ENCODE results near the gene SIKE1.
"Not testable (repeated sequence)": the region's sequence is repeated elsewhere in the genome, so short reads cannot be mapped to it uniquely, and the experiment has no call there.

SIKE1 gene

GRCh38 chr1:114780344-114781226, at the start of gene SIKE1:
Gene SIKE1 (minus strand): TSS chr1:114780685. CDS start chr1:114780607, 78 bp downstream.
- peak; percentile 95 for DNase-seq (ENCODE audit: low read depth)

GRCh38 chr1:114830075-114830474, 49.6 kb upstream of the SIKE1 start:
- not testable (repeated sequence) for DNase-seq (ENCODE audit: low read depth)

GRCh38 chr1:114828251-114828650, 47.8 kb upstream of the SIKE1 start:
- DNase-seq (ENCODE audit: low read depth), result peak; percentile 61

DNA sequence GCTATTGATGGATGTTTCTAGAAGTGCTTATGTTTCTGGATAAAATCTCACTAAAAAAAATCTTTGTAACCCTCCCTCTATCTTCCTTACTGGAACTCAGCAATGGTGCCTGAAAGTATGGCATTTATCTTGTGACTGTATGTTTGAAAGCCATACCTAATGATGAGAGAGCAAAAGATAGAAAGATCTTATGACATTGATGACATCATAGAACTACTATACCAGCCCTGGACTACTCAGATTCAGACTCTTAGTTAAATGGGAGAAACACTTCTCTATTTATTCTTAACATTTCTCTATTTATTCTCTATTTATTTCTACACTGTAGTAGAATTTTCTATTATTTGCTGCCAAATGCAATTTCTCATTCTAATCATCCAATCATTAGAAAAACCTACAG, 41.5 kb upstream of the SIKE1 start:
- DNase-seq (ENCODE audit: low read depth), result no peak

GRCh38 chr1:114820392-114820791, 39.9 kb upstream of the SIKE1 start:
- no peak for DNase-seq (ENCODE audit: low read depth)

GRCh38 chr1:114819869-114820268, 39.4 kb upstream of the SIKE1 start:
- DNase-seq (ENCODE audit: low read depth), result no peak

GRCh38 chr1:114804449-114804848, 24.0 kb upstream of the SIKE1 start:
- not testable (repeated sequence) for DNase-seq (ENCODE audit: low read depth)

DNA sequence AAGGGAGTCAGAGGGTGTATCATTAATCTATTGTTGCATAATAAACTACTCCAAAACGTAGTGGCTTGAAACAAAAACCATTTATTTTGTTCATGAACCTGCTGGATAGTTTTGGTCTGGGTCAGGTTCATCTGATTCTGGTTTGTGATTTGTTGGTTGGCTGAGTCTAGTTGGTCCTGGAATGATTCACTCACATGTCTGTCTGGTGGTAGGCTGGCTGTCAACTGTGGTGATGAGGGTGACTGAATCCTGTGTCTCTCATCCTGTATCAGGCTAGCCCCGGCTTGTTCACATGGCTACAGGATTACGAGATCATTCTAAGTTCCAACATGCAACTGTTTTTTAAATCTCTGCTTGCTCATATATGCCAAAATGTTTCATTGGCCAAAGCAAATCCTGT, 22.5 kb upstream of the SIKE1 start:
- DNase-seq (ENCODE audit: low read depth), result no peak

DNA sequence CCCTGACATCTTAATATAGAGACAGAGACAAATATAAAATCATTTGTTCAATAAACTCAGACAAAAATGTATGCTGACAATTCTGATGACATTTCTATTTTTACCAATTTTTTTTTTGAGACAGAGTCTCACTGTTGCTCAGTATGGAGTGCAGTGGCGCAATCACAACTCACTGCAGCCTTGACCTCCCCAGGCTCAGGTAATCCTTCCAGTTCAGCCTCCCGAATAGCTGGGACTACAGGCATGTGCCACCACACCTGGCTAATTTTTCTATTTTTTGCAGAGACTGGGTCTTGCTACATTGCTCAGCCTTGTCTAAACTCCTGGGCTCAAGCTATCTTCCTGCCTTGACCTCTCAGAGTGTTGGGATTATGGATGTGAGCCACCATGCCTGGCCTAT, 13.6 kb upstream of the SIKE1 start:
- DNase-seq (ENCODE audit: low read depth), result no peak

DNA sequence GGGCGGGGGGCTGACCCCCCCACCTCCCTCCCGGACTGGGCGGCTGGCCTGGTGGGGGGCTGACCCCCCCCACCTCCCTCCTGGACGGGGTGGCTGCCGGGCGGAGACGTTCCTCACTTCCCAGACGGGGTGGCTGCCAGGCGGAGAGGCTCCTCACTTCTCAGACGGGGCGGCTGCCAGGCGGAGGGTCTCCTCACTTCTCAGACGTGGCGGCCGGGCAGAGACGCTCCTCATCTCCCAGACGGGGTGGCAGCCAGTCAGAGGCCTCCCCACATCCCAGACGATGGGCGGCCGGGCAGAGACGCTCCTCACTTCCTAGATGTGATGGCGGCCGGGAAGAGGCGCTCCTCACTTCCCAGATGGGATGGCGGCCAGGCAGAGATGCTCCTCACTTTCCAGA, 10.1 kb upstream of the SIKE1 start:
- not testable (repeated sequence) for DNase-seq (ENCODE audit: low read depth)

GRCh38 chr1:114786440-114786839, 6.0 kb upstream of the SIKE1 start:
- not testable (repeated sequence) for DNase-seq (ENCODE audit: low read depth)

DNA sequence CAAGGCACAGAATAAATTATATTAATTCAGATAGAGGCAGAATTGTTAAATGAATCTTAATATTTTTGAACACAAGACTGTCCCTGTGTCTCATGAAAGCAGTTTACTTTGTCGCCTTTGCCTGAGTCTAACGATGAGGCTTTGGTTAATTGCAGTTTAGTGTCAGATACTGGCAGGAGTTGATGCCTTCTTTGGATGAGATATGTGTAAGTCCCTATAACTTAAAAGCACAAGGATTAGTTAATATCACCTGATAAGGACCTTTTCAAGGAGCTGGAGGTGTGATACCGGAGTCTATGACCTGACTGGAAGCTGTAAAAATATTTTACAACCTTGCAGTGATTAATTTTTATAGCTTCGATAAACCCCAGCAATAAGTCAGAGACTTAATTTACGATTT, 2.0 kb upstream of the SIKE1 start:
- no peak for DNase-seq (ENCODE audit: low read depth)

DNA sequence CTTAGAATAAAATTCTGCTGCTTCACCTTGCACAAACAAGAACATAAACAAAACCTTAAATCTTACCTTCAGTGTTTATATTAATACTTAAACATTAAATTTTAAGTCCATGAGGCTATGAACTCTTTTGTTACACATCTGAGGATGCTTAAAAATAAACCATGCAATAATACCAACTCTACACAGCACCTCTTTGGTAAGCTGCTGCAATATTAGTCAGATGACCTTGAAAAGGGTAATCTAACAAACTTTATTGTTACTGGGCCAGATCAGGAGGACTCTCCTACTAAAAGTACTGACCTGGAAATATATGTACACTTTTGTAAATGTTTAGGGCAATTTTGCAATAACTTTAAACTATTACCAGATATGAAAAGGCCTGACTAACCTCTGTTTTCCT, 763 bp downstream of the SIKE1 start:
- no peak for DNase-seq (ENCODE audit: low read depth)

DNA sequence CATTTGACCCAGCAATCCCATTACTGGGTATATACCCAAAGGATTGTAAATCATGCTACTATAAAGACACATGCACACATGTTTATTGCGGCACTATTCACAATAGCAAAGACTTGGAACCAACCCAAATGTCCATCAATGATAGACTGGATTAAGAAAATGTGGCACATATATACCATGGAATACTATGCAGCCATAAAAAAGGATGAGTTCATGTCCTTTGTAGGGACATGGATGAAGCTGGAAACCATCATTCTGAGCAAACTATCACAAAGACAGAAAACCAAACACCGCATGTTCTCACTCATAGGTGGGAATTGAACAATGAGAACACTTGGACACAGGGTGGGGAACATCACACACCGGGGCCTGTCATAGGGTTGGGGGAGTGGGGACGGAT, 3.8 kb downstream of the SIKE1 start:
- DNase-seq (ENCODE audit: low read depth), result not testable (repeated sequence)

DNA sequence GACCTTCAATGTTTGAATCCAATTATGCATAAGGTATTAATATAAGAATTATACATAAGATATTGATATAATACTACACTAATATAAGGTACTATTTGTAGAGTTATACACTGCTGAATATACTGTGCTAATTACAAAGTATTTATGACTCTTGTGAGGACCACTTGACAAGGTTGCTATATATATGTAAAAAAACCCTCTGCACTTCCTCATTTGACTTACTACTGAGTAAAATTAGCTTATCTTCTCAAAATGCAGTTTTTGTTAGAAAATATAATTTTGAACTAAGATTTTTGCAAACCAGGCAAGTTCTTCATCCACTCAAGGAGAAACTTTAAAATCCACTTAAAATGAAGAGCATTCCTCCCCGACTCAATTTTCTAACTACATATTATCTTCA, 8.5 kb downstream of the SIKE1 start:
- DNase-seq (ENCODE audit: low read depth), result no peak

GRCh38 chr1:114770989-114771388, 9.5 kb downstream of the SIKE1 start:
- DNase-seq (ENCODE audit: low read depth), result no peak

- peak; percentile 24 for DNase-seq (ENCODE audit: low read depth)
Measured at GRCh38 chr1:114764689-114765088, 15.8 kb downstream of the SIKE1 start.

DNA sequence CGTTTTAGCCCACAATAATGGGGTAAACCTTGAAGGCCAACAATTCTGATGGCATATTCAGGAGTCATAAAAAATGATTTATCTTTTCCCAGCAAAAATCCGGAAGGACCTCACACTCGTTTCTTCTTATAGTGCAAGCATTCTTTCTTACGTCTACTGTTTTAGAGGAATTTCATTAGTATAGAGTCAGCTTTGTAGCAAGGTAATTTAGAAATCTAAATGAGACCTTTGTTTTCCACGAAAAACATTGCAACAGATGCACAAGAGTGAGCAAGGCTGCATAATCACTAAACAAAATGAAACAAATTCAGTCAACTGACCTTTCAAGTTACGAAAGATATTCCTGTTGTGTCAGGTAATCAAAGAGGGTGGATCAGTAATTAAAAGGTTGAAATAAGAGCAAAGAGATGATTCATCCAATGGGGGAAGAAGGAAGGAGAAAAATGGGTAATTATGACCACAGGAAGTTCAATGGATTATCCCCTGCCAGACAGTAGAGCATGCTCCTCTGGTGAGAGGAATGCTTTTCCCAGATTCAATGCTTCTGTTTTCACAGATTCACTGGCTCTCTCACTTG, 22.1 kb downstream of the SIKE1 start:
- DNase-seq (ENCODE audit: low read depth), result peak; percentile 29

GRCh38 chr1:114757455-114758255, 22.8 kb downstream of the SIKE1 start, which contains the start of gene CSDE1:
Gene CSDE1 (minus strand): TSS chr1:114757984. CDS start chr1:114739890, 18,094 bp downstream.
- peak; percentile 99 for DNase-seq (ENCODE audit: low read depth)

DNA sequence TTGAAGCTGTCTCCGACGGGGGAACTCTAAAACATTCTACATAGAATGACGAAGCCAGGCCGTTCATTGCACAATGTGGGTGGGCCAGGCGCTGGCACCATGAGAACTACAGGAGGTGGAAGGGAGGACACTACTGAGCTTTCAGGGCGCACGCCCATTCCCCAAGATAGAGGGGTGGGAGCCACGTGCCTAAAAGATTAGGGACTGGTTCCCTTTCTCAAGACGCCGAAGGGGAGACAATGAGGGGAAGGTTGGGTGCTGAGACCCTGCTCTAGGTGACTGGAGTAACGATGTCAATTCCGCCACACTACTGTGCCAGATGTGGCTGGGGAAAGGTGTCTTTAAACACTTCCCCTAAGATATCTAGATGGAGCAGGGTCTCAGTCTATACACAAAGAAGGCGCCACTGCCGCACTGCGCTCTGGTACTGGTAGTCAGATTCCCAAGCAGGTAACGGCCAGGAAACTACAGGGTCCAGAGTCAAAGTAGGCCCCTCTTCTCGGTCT, 23.5 kb downstream of the SIKE1 start:
- DNase-seq (ENCODE audit: low read depth), result peak; percentile 74

DNA sequence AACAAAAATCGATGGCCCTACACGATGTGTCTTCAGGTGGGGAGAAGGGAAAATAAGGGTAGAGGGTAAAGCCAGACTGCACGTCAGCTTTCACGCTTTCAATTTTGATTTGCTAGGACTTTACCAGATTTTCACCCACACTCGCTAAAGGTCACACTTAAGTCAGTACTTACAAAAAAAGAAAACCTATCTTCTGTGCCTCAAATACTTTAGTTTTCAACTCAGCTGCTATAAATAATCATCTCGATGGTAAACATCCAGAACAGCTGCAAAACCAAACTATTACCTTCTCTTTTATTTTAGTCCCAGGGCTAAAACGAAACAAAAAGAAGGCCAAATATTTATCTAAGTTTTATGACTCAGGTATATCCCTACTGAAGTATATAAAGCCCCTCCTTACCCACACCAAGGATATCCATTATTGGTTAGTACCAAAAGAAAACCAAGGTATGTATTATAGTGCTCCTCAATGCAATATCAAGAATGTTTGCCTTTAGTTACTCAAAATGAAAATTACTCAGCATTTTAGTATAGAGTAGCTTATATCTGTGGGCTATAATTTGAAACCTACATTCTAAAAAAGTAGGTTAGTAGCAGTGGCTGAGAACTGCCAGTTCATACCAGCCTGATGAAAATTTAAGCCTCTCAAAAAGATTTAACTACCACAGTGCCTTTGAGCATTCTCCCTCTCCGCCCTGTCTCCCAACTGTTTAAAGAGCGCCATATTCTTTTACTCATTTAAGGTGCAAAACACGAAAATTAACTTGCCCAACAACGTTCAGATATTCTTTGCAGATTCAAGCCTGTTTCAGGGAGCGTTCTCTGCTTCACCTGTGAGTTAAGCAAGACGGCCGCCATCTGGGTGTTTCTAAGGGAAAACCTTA, 24.2 kb downstream of the SIKE1 start:
- DNase-seq (ENCODE audit: low read depth), result peak; percentile 33
